Testis (tissue), 3 donors: Measurements from ENCODE around the gene TSNAX. TPM values are rescaled to one million over a fixed set of nuclear protein-coding genes. Genes with fewer than 3 reads are reported as not detected.
"Not testable (repeated sequence)": the region's sequence is repeated elsewhere in the genome, so short reads cannot be mapped to it uniquely, and the experiment has no call there.

Experiments used
- DNase-seq: peaks from one replicate; pipeline ENCODE4 v3.0.0-alpha.2; 2019
- H3K27ac ChIP-seq, 2 donors: fragments of 200-600 bp; sonication (generic); one replicate each; pipeline ENCODE4 v1.5.1; 2019
- H3K27me3 ChIP-seq: fragments of 200-600 bp; sonication (generic); one replicate; pipeline ENCODE4 v1.5.1; 2019
- H3K36me3 ChIP-seq: fragments of 200-600 bp; sonication (generic); one replicate; pipeline ENCODE4 v1.5.1; 2017; ENCODE audit warnings: low read depth; ENCODE audit errors: missing control alignments
- H3K4me1 ChIP-seq: fragments of 200-600 bp; sonication (generic); one replicate; pipeline ENCODE4 v1.5.1; 2019
- H3K4me3 ChIP-seq, 2 donors: fragments of 200-600 bp; sonication (generic); one replicate each; pipeline ENCODE4 v1.5.1; 2017 to 2019
- H3K9me3 ChIP-seq: fragments of 200-600 bp; sonication (generic); one replicate; pipeline ENCODE4 v1.5.1; 2017
- POLR2A ChIP-seq: fragments of 450-650 bp; IDR thresholded peaks from one replicate; pipeline ENCODE4 v1.6.1; 2017; ENCODE audit warnings: antibody characterized with exemption, mild to moderate bottlenecking, moderate library complexity
- WGBS, 2 donors: methylation state at CpG; one replicate each; pipeline ENCODE4 v1.1.5; 2018; 5-methylcytosine and 5-hydroxymethylcytosine counted together
- intact Hi-C: fragments of 100-400 bp; cut with DNase I; formaldehyde crosslinking; loops from one replicate; pipeline ENCODE4 v1.15.1; 2023; ENCODE audit warnings: low total_unique reads
- polyA plus RNA-seq: library from polyadenylated mRNA; stranded (reverse); fragments of 350-450 nt; fragmentation: Illumina TruSeq; extraction: RNeasy Lipid Tissue Mini Kit (QIAGEN cat#74804); gene quantifications from one replicate; pipeline ENCODE4 v1.2.3, GENCODE V29; 2014; ENCODE audit warnings: low read depth, low replicate concordance; ENCODE audit not compliant: insufficient read depth
- total RNA-seq, 2 donors: library from RNA; depleted of rRNA; stranded (reverse); fragments of >200 nt; gene quantifications; one replicate each; pipeline ENCODE4 v1.2.3, GENCODE V29; 2016
- TF ChIP-seq, protein P1 (sequence below), 3 experiments: fragments of 450-650 bp in 2 of 3; fragments of 200-600 bp in 1 of 3; sonication (generic) in 1 of 3; IDR thresholded peaks; one replicate each; pipeline ENCODE4 v1.5.1; 2016 to 2019; ENCODE audit warnings: antibody characterized with exemption in 3 of 3, mild to moderate bottlenecking in 2 of 3, moderate library complexity in 1 of 3

The TSNAX gene
- total and polyA plus RNA-seq, 3 donors from 2014 or later, result 31.8 to 38.6 (median 37.0) TPM

DNA sequence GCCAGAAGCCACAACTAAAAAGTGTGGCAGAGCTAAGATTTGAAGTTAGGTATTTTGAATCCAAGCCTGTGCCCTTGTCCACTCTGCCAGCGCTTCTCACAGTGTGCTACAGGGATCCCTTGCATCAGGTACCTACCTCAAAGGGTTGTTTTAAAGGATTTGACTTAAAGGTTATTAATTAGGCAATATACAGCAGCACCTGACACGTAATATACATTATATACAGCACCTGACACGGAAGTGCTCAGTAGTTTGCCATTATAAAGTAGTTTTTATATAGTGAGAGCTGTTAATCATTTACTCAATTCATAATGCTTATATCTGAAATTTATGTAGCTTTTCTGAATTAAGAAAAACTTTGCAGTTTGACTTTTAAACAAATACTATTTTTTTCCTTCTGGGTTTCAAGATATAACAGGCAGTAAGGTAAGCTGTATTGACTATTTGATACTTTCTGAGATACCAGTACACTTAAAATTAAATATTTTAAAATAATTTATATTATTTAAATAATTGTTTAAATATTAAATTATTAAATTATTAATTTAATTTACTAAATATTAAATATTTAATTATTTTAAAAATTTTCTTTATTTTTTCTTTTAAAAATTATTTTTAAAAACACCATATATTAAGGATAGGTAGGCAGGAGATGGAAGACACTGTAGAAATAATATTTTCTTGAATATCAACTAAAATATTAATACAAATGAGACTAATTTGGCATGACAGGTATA, 33.3 kb downstream of the TSNAX start:
- Histone ChIP-seq H3K27ac (no peak overlapping the region), H3K9me3 (no peaks in the 10 kb centered on the region), H3K27me3 (no peaks in the 10 kb centered on the region), H3K36me3 (no peaks in the 10 kb centered on the region), H3K4me3 (no peak overlapping the region), H3K4me1 (no peaks in the 10 kb centered on the region)
- intact Hi-C loops, result no loop called here
- TF ChIP-seq, protein P1, sequence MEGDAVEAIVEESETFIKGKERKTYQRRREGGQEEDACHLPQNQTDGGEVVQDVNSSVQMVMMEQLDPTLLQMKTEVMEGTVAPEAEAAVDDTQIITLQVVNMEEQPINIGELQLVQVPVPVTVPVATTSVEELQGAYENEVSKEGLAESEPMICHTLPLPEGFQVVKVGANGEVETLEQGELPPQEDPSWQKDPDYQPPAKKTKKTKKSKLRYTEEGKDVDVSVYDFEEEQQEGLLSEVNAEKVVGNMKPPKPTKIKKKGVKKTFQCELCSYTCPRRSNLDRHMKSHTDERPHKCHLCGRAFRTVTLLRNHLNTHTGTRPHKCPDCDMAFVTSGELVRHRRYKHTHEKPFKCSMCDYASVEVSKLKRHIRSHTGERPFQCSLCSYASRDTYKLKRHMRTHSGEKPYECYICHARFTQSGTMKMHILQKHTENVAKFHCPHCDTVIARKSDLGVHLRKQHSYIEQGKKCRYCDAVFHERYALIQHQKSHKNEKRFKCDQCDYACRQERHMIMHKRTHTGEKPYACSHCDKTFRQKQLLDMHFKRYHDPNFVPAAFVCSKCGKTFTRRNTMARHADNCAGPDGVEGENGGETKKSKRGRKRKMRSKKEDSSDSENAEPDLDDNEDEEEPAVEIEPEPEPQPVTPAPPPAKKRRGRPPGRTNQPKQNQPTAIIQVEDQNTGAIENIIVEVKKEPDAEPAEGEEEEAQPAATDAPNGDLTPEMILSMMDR (IDR thresholded peaks at IDR 0.05), result no peak
- WGBS, 2 donors, result 95 to 97% methylated on average over 3 of the region's 3 CpGs
- DNase-seq, result no peak

DNA sequence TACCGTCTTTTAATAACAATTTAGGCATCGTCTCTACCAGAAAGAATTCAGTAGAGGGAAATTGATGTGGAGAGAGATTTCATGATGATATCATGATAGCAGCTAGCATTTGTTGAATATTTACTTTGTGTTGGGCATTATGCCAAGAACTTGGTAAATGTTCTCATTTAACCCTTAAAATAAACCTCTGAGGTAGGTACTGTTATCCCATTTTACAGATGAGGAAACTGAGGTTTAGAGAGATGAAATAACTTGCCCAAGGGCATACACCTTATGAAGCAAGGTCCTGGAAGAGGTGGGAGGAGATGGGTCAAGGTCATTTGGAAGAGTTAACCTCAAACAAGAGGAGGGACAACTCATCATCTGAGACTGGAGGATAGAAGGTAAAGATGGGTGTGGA, 34.8 kb downstream of the TSNAX start:
- no peak for TF ChIP-seq POLR2A
- TF ChIP-seq, protein P1 (IDR thresholded peaks at IDR 0.05), result no peak
- Histone ChIP-seq H3K27ac (no peak overlapping the region), H3K4me3 (no peak overlapping the region), H3K9me3 (no peaks in the 10 kb centered on the region), H3K27me3 (no peaks in the 10 kb centered on the region), H3K4me1 (no peaks in the 10 kb centered on the region), H3K36me3 (no peaks in the 10 kb centered on the region)
- DNase-seq, result no peak
- intact Hi-C loops, result no loop called here
- WGBS, 2 donors, result 78 to 92% methylated on average over 2 of the region's 2 CpGs

DNA sequence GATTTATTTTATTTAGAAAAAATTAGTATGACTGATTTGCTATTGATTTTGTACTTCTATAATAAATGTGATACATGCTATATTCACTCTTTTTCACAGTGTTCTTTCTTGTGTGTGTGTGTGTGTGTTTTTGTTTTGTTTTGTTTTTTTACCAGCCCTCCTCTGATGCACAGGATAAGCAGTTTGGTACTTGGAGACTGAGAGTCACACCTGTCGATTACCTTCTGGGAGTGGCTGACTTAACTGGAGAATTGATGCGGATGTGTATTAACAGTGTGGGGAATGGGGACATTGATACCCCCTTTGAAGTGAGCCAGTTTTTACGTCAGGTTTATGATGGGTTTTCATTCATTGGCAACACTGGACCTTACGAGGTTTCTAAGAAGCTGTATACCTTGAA, 35.9 kb downstream of the TSNAX start:
- no peaks in the 10 kb centered on the region for H3K27me3 ChIP-seq
- no peaks in the 10 kb centered on the region for H3K9me3 ChIP-seq
- no peaks in the 10 kb centered on the region for H3K36me3 ChIP-seq
- H3K4me3 ChIP-seq, result no peak overlapping the region
- H3K4me1 ChIP-seq, result no peaks in the 10 kb centered on the region
- TF ChIP-seq, protein P1 (IDR thresholded peaks at IDR 0.05), result no peak
- TF ChIP-seq POLR2A, result no peak
- no peak for DNase-seq
- no peak overlapping the region for H3K27ac ChIP-seq
- WGBS, 2 donors, result 88 to 99% methylated on average over 4 of the region's 4 CpGs
- intact Hi-C loops, result no loop called here

DNA sequence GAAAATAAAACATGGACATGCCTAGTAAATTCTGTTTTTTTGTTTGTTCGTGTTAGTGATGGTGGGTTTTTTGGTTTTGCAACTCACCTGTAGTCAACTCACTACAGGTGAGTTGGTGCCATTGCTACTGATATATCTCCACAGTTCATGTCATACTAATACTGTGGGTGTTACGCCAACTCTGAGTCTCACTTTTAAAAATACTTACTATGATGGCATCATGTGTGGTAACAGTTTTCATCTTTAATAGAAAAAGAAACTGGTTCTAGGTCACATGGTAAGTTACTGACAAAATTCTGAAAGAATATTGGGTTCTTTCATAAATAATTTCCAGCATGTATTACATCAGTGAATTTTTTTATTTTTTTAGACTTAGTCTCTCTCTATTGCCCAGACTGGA, 38.0 kb downstream of the TSNAX start:
- TF ChIP-seq POLR2A, result no peak
- TF ChIP-seq, protein P1 (IDR thresholded peaks at IDR 0.05), result no peak
- H3K27me3 ChIP-seq, result no peaks in the 10 kb centered on the region
- H3K4me1 ChIP-seq, result no peaks in the 10 kb centered on the region
- intact Hi-C loops, result no loop called here
- WGBS, 2 donors, result 93 to 99% methylated on average over 2 of the region's 2 CpGs
- no peak overlapping the region for H3K4me3 ChIP-seq
- no peaks in the 10 kb centered on the region for H3K9me3 ChIP-seq
- DNase-seq, result no peak
- no peak overlapping the region for H3K27ac ChIP-seq
- H3K36me3 ChIP-seq, result no peaks in the 10 kb centered on the region

DNA sequence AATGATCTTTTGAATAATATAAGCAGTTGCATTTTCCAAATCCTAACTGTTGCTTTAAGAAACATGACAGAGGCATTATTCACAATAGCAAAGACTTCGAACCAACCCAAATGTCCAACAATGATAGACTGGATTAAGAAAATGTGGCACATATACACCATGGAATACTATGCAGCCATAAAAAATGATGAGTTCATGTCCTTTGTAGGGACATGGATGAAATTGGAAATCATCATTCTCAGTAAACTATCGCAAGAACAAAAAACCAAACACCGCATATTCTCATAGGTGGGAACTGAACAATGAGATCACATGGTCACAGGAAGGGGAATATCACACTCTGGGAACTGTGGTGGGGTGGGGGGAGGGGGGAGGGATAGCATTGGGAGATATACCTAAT, 41.8 kb downstream of the TSNAX start:
- H3K9me3 ChIP-seq, H3K27ac ChIP-seq, H3K4me1 ChIP-seq, H3K36me3 ChIP-seq, intact Hi-C loops, DNase-seq, H3K4me3 ChIP-seq, H3K27me3 ChIP-seq: not testable (repeated sequence)
- WGBS, 2 donors, result 82 to 88% methylated on average over 2 to 3 of the region's 3 CpGs
